Vagina (tissue), 2 donors: ENCODE data around the gene PRDM5.

ENCODE experiments used
- POLR2A ChIP-seq, 2 donors: fragments of 450-650 bp; IDR thresholded peaks; one replicate each; pipeline ENCODE4 v1.6.1; 2017; ENCODE audit warnings: antibody characterized with exemption in 2 of 2, mild to moderate bottlenecking in 2 of 2, moderate library complexity in 2 of 2
- POLR2AphosphoS5 ChIP-seq, 2 donors: sonication (generic); formaldehyde crosslinking; IDR thresholded peaks; one replicate each; pipeline ENCODE4 v1.9.0; 2017; ENCODE audit warnings: antibody characterized with exemption in 2 of 2, mild to moderate bottlenecking in 2 of 2, low read depth in 1 of 2; ENCODE audit not compliant: insufficient read depth in 1 of 2
- TF ChIP-seq, protein P1 (sequence below), 3 experiments: fragments of 450-650 bp in 2 of 3; fragments of 200-600 bp in 1 of 3; sonication (generic) in 1 of 3; IDR thresholded peaks; one replicate each; pipeline ENCODE4 v1.5.1; 2017 to 2019; ENCODE audit warnings: antibody characterized with exemption in 3 of 3, mild to moderate bottlenecking in 2 of 3, moderate library complexity in 2 of 3

DNA sequence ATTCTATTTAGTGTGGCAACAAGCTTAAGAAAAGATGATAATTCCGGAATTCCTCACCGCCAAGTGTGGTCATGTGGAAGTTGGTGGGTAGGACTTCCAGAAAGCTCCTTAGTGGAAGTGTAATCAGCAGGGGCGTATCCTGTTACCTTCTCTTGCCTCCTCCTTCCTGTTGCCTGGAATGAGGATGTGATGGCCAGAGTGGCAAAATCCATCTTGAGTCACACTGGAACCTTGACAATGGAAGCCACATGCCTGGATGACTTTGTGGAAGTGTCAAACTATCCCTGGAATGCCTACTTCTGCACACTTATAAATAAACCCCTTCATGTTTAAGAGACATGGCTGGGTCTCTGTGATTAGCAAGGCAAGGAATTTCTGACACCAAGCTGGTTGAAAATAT, 191.0 kb downstream of the PRDM5 start:
- TF ChIP-seq, protein P1, sequence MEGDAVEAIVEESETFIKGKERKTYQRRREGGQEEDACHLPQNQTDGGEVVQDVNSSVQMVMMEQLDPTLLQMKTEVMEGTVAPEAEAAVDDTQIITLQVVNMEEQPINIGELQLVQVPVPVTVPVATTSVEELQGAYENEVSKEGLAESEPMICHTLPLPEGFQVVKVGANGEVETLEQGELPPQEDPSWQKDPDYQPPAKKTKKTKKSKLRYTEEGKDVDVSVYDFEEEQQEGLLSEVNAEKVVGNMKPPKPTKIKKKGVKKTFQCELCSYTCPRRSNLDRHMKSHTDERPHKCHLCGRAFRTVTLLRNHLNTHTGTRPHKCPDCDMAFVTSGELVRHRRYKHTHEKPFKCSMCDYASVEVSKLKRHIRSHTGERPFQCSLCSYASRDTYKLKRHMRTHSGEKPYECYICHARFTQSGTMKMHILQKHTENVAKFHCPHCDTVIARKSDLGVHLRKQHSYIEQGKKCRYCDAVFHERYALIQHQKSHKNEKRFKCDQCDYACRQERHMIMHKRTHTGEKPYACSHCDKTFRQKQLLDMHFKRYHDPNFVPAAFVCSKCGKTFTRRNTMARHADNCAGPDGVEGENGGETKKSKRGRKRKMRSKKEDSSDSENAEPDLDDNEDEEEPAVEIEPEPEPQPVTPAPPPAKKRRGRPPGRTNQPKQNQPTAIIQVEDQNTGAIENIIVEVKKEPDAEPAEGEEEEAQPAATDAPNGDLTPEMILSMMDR (IDR thresholded peaks at IDR 0.05) = no peak
- TF ChIP-seq POLR2AphosphoS5 (IDR thresholded peaks at IDR 0.05; ENCODE audit: insufficient read depth in 1 of 2, low read depth in 1 of 2) (no peak), POLR2A (IDR thresholded peaks at IDR 0.05) (no peak)
